Measurements from ENCODE around the gene OPCML.

- no peak for TF ChIP-seq CTCF (IDR thresholded peaks at IDR 0.05)
- no peak for TF ChIP-seq EP300 (IDR thresholded peaks at IDR 0.05)
Observed at GRCh38 chr11:132658004-132658403, 874.3 kb downstream of the OPCML start.

Data from esophagus muscularis mucosa (tissue), 3 donors.